Measurements from ENCODE around the gene CCNB1IP1. TPM values are rescaled to one million over a fixed set of nuclear protein-coding genes. Genes with fewer than 3 reads are reported as not detected.
A peak's percentile ranks its signal among the peaks of the same experiment; 100 is the strongest.

Gene CCNB1IP1
- total RNA-seq, 2 donors from 2014 or later = 17.1 to 66.9 TPM

DNA sequence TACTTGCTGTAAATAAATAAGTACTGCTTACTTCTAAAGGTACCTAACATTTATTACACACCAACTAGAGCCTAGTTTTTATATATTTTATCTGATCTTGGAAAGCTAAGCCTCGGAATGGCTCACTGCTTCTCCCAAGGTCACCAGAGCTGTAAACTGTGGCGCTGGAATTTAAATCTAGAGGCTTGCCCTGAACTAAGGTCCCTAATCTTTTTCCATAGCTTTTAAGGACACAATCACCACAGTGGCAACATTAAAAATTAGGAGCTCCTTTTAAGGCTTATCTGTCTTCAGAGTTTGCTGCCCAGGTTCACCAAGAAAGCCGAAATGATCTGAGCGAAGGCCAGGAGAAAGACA is 670 bp downstream of the CCNB1IP1 start:
- 3 to 5% methylated on average over 4 of the region's 4 CpGs for WGBS, 2 donors
- intact Hi-C loops (cut with DNase I) = no loop called here
- Histone ChIP-seq H3K4me3 (peak overlapping the region; percentile 14 to 38), H3K9me3 (no peaks in the 10 kb centered on the region), H3K27ac (peak overlapping the region; percentile 85 to 95 (median 88)), H3K4me1 (peaks cover 21% of the 10 kb centered on the region), H3K36me3 (replicated peaks in 1 of 2; ENCODE audit: insufficient read depth in 1 of 2, low read depth in 2 of 2) (no peaks in the 10 kb centered on the region), H3K27me3 (no peaks in the 10 kb centered on the region)
- DNase-seq (peak in 3 of 4 donors; percentile 34 to 45 (median 39)), ATAC-seq (peak; percentile 63)
- TF ChIP-seq POLR2A (IDR thresholded peaks at IDR 0.05) = no peak

GRCh38 chr14:20331053-20331613 is 1.9 kb downstream of the CCNB1IP1 start:
- no peak for TF ChIP-seq CTCF (IDR thresholded peaks at IDR 0.05)
- no peak for TF ChIP-seq POLR2A (IDR thresholded peaks at IDR 0.05)
- intact Hi-C loops (cut with DNase I) = no loop called here
- DNase-seq (no peak), ATAC-seq (no peak)
- 10 to 22% methylated on average over 2 of the region's 2 CpGs for WGBS, 2 donors
- no peak overlapping the region for H3K4me3 ChIP-seq
- H3K27ac ChIP-seq = no peak overlapping the region
- peaks cover 0 to 2% of the 10 kb centered on the region in 2 donors for H3K36me3 ChIP-seq (replicated peaks in 1 of 2; ENCODE audit: insufficient read depth in 1 of 2, low read depth in 2 of 2)
- peaks cover 25% of the 10 kb centered on the region for H3K4me1 ChIP-seq
- no peaks in the 10 kb centered on the region for H3K27me3 ChIP-seq
- H3K9me3 ChIP-seq = peaks cover 0 to 3% (median 0%) of the 10 kb centered on the region in 3 donors

- DNase-seq (no peak), ATAC-seq (no peak)
- no peak for TF ChIP-seq POLR2A (IDR thresholded peaks at IDR 0.05)
- TF ChIP-seq CTCF (IDR thresholded peaks at IDR 0.05) = no peak
- Histone ChIP-seq H3K9me3 (peaks cover 0 to 3% (median 0%) of the 10 kb centered on the region in 3 donors), H3K36me3 (replicated peaks in 1 of 2; ENCODE audit: insufficient read depth in 1 of 2, low read depth in 2 of 2) (peaks cover 0 to 7% of the 10 kb centered on the region in 2 donors), H3K4me3 (no peak overlapping the region), H3K27ac (no peak overlapping the region), H3K4me1 (peaks cover 25% of the 10 kb centered on the region), H3K27me3 (no peaks in the 10 kb centered on the region)
- WGBS, 2 donors = 74 to 93% methylated on average over 2 of the region's 2 CpGs
- intact Hi-C loops (cut with DNase I) = no loop called here
These were observed 3.7 kb downstream of the CCNB1IP1 start for GRCh38 chr14:20329355-20329754.

DNA sequence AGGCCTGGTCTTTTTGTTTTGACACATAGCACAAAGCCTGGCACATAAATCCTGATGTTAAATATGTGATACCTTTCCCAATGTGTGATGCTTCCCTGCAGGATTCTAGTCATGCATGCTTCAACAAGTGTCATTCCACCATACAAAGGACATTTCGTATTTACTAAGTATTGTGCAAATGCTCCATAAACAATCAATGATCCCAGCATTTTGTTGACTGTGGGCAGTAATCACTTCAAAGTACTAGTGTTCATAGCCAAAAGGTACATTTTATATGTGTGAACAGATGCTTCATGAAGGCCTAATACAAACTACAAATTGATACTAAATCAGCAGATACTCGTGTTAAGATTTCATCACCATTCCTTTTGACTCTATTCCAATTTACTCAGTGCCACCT is 4.4 kb downstream of the CCNB1IP1 start:
- TF ChIP-seq POLR2A (IDR thresholded peaks at IDR 0.05) (no peak), CTCF (IDR thresholded peaks at IDR 0.05) (no peak)
- Histone ChIP-seq H3K9me3 (peaks cover 0 to 3% (median 0%) of the 10 kb centered on the region in 3 donors), H3K4me3 (no peak overlapping the region), H3K36me3 (replicated peaks in 1 of 2; ENCODE audit: insufficient read depth in 1 of 2, low read depth in 2 of 2) (peaks cover 0 to 7% of the 10 kb centered on the region in 2 donors), H3K27ac (no peak overlapping the region), H3K4me1 (peaks cover 20% of the 10 kb centered on the region), H3K27me3 (no peaks in the 10 kb centered on the region)
- 40 to 49% methylated on average over 2 of the region's 2 CpGs for WGBS, 2 donors
- intact Hi-C loops (cut with DNase I) = no loop called here
- ATAC-seq = no peak
- no peak for DNase-seq

- 30 to 36% methylated on average over 8 of the region's 8 CpGs for WGBS, 2 donors
- no peak overlapping the region for H3K4me3 ChIP-seq
- peak overlapping the region in 2 of 4 donors; percentile 7 to 19 for H3K27ac ChIP-seq
- ATAC-seq (peak; percentile 65), DNase-seq (peak in 1 of 4 donors; percentile 43)
- H3K4me1 ChIP-seq = peaks cover 12% of the 10 kb centered on the region
- TF ChIP-seq POLR2A (IDR thresholded peaks at IDR 0.05) (no peak), CTCF (IDR thresholded peaks at IDR 0.05) (peak; percentile 32 to 83 (median 77))
- intact Hi-C loops (cut with DNase I) = no loop called here
- H3K9me3 ChIP-seq = peaks cover 0 to 3% (median 0%) of the 10 kb centered on the region in 3 donors
- H3K27me3 ChIP-seq = no peaks in the 10 kb centered on the region
- peaks cover 0 to 12% of the 10 kb centered on the region in 2 donors for H3K36me3 ChIP-seq (replicated peaks in 1 of 2; ENCODE audit: insufficient read depth in 1 of 2, low read depth in 2 of 2)
These were observed 5.8 kb downstream of the CCNB1IP1 start for GRCh38 chr14:20327005-20327869.
